B cell (primary cell): ENCODE data around the gene SIRT3. TPM values are rescaled to one million over a fixed set of nuclear protein-coding genes. Genes with fewer than 3 reads are reported as not detected.

Experiments used
- ATAC-seq: fragments of 200-7000 bp; cut with Tn5 transposase; one replicate; pipeline ENCODE4 v1.10.0; 2021; ENCODE audit warnings: low read depth, mild to moderate bottlenecking, moderate number of reproducible peaks, moderate library complexity
- CTCF ChIA-PET: fragments of 350-600 bp; sonication (Branson Sonifier 250); formaldehyde crosslinking; loops from one replicate; lab custom pipeline; 2021; ENCODE audit warnings: antibody characterized with exemption, inconsistent platforms; lab: Charles Lee
- POLR2A ChIA-PET: fragments of 350-600 bp; sonication (Branson Sonifier 250); formaldehyde crosslinking; loops from one replicate; lab custom pipeline; 2021; ENCODE audit warnings: antibody characterized with exemption; lab: Charles Lee
- DNase-seq: peaks from one replicate; pipeline ENCODE4 v3.0.0; 2013
- H2AFZ ChIP-seq: 2 replicates; pipeline ENCODE4 v1.6.1; 2012; ENCODE audit warnings: mild to moderate bottlenecking, low read depth, low read length; ENCODE audit not compliant: insufficient read depth, poor library complexity, severe bottlenecking
- H3K27ac ChIP-seq, 2 donors: 1 replicate in 1 of 2; 2 replicates in 1 of 2; pipeline ENCODE4 v1.5.1; 2012 to 2013; ENCODE audit warnings: low read length in 2 of 2, mild to moderate bottlenecking in 2 of 2, moderate library complexity in 1 of 2
- H3K27me3 ChIP-seq, 4 experiments: fragments of 200-600 bp in 1 of 4; sonication (generic) in 1 of 4; replicated peaks in 1 of 4; 1 replicate in 2 of 4; 2 replicates in 2 of 4; pipeline versions ENCODE4 v1.6.1 to v1.7.0; 2013 to 2016; ENCODE audit warnings: low read length in 3 of 4, mild to moderate bottlenecking in 2 of 4, mixed read lengths in 1 of 4, moderate library complexity in 1 of 4; ENCODE audit not compliant: insufficient read depth in 4 of 4, control insufficient read depth in 3 of 4; ENCODE audit errors: control extremely low read depth in 1 of 4
- H3K36me3 ChIP-seq, 2 experiments: replicated peaks in 1 of 2; 1 replicate in 1 of 2; 2 replicates in 1 of 2; pipeline versions ENCODE4 v1.6.1 to v1.7.1; 2013; ENCODE audit warnings: low read length in 1 of 2; ENCODE audit not compliant: insufficient read depth in 2 of 2, control insufficient read depth in 1 of 2; ENCODE audit errors: control extremely low read depth in 1 of 2, extremely low read depth in 1 of 2
- H3K4me1 ChIP-seq, 2 donors: fragments of 200-600 bp in 1 of 2; sonication (generic) in 1 of 2; 1 replicate in 1 of 2; 2 replicates in 1 of 2; pipeline versions ENCODE4 v1.5.1 to v1.6.1; 2013 to 2017; ENCODE audit warnings: low read length in 2 of 2; ENCODE audit not compliant: control insufficient read depth in 2 of 2, insufficient read depth in 2 of 2
- H3K4me2 ChIP-seq: replicated peaks from 2 replicates; pipeline ENCODE3; 2012; ENCODE audit warnings: mild to moderate bottlenecking, low read depth, low read length; ENCODE audit not compliant: poor library complexity, severe bottlenecking
- H3K4me3 ChIP-seq, 5 experiments: fragments of 200-600 bp in 1 of 5; sonication (generic) in 1 of 5; 1 replicate in 3 of 5; 2 replicates in 2 of 5; pipeline versions ENCODE4 v1.5.1 to v1.7.0; 2011 to 2016; ENCODE audit warnings: low read length in 4 of 5, mild to moderate bottlenecking in 4 of 5, low read depth in 2 of 5, control low read depth in 1 of 5, moderate library complexity in 1 of 5; ENCODE audit not compliant: insufficient read depth in 1 of 5; ENCODE audit errors: control extremely low read depth in 1 of 5, extremely low read depth in 1 of 5
- H3K79me2 ChIP-seq: fragments of 200-600 bp; sonication (generic); one replicate; pipeline ENCODE4 v1.6.0; 2016; ENCODE audit warnings: low read length; ENCODE audit not compliant: control insufficient read depth, insufficient read depth
- H3K9ac ChIP-seq: fragments of 200-600 bp; sonication (generic); 2 replicates; pipeline ENCODE4 v1.6.1; 2017; ENCODE audit warnings: mild to moderate bottlenecking, low read length, moderate library complexity
- H3K9me3 ChIP-seq, 3 donors: one replicate each; pipeline versions ENCODE4 v1.6.1 to v1.7.1; 2013; ENCODE audit warnings: low read length in 2 of 3; ENCODE audit not compliant: control insufficient read depth in 2 of 3, insufficient read depth in 1 of 3; ENCODE audit errors: control extremely low read depth in 1 of 3
- H4K20me1 ChIP-seq: 2 replicates; pipeline ENCODE4 v1.6.0; 2012; ENCODE audit warnings: mild to moderate bottlenecking, low read length; ENCODE audit not compliant: insufficient read depth, control insufficient read depth, poor library complexity, severe bottlenecking
- H3K27ac Mint-ChIP-seq: one replicate; pipeline ENCODE4 v1.8.0; 2021; ENCODE audit warnings: mixed read lengths
- H3K27me3 Mint-ChIP-seq: one replicate; pipeline ENCODE4 v1.8.0; 2021; ENCODE audit warnings: mixed read lengths
- H3K4me1 Mint-ChIP-seq: one replicate; pipeline ENCODE4 v1.8.0; 2021; ENCODE audit warnings: mixed read lengths
- H3K4me3 Mint-ChIP-seq: one replicate; pipeline ENCODE4 v1.8.0; 2021; ENCODE audit warnings: mixed read lengths
- H3K9me3 Mint-ChIP-seq: one replicate; pipeline ENCODE4 v1.8.0; 2022; ENCODE audit warnings: mixed read lengths; ENCODE audit not compliant: insufficient read depth
- CTCF ChIP-seq: fragments of 200-600 bp; IDR thresholded peaks from one replicate; pipeline ENCODE4 v1.8.0; 2022; ENCODE audit warnings: antibody characterized with exemption, mild to moderate bottlenecking
- EZH2 ChIP-seq: IDR thresholded peaks from 2 replicates; pipeline ENCODE4 v1.6.1; 2012; ENCODE audit warnings: borderline replicate concordance, low read depth, mild to moderate bottlenecking, moderate library complexity, low read length; ENCODE audit not compliant: insufficient read depth, poor library complexity, severe bottlenecking
- WGBS: methylation state at CpG from one replicate; pipeline ENCODE4 v1.1.5; 2013; ENCODE audit warnings: missing lambda C conversion rate; ENCODE audit not compliant: insufficient coverage; 5-methylcytosine and 5-hydroxymethylcytosine counted together
- intact Hi-C: fragments of 100-400 bp; cut with micrococcal nuclease; formaldehyde crosslinking; loops from one replicate; pipeline ENCODE4 v1.10.0; 2022
- polyA plus RNA-seq: library from polyadenylated mRNA; depleted of rRNA; stranded (reverse); fragments of >200 nt; gene quantifications from 2 replicates; pipeline ENCODE4 v1.2.3, GENCODE V29; 2012
- total RNA-seq, 2 donors: library from RNA; stranded (reverse); fragments of 120-200 nt in 1 of 2; gene quantifications; 1 replicate in 1 of 2; 2 replicates in 1 of 2; pipeline versions ENCODE4 v1.2.3 to v1.2.4, GENCODE V29; 2013 to 2022

SIRT3 gene
- total and polyA plus RNA-seq, 2 donors (not counting 1 experiment from before 2014, with no cell fraction given): 22.9 to 27.9 TPM

- Mint-ChIP-seq H3K9me3 (no peaks in the 10 kb centered on the region), H3K4me1 (peaks cover 46% of the 10 kb centered on the region), H3K27ac (no peak overlapping the region), H3K27me3 (no peaks in the 10 kb centered on the region), H3K4me3 (peak overlapping the region; percentile 5)
- no peaks in the 10 kb centered on the region for H3K27me3 ChIP-seq
- DNase-seq: no peak
- H3K9ac ChIP-seq: no peak overlapping the region
- no peak for ATAC-seq
- POLR2A ChIA-PET: no interaction called here
- H3K4me1 ChIP-seq: peaks cover 14 to 27% of the 10 kb centered on the region in 2 donors
- CTCF ChIA-PET: interaction anchor here (1.0 kb wide), 1 partner anchor 47 kb away, joined by 3 read pairs; no protein-coding TSS in a partner anchor
- TF ChIP-seq EZH2 (no peak), CTCF (no peak)
- H3K27ac ChIP-seq: no peak overlapping the region
- no peak overlapping the region for H3K4me3 ChIP-seq
- peaks cover 55% of the 10 kb centered on the region for H4K20me1 ChIP-seq
- no peak overlapping the region for H3K4me2 ChIP-seq
- WGBS: 94% methylated on average over 7 of the region's 7 CpGs
- no peak overlapping the region for H2AFZ ChIP-seq
- peaks cover 0 to 31% of the 10 kb centered on the region in 2 experiments for H3K36me3 ChIP-seq
- no peaks in the 10 kb centered on the region for H3K9me3 ChIP-seq
- intact Hi-C loops: no loop called here
- H3K79me2 ChIP-seq: peaks cover 47% of the 10 kb centered on the region
These were observed 32.8 kb downstream of the SIRT3 start for GRCh38 chr11:203056-203944.

GRCh38 chr11:202490-202889 lies 33.7 kb downstream of the SIRT3 start:
- peaks cover 44% of the 10 kb centered on the region for H3K4me1 Mint-ChIP-seq
- peaks cover 14 to 21% of the 10 kb centered on the region in 2 donors for H3K4me1 ChIP-seq
- H2AFZ ChIP-seq: no peak overlapping the region
- no peak overlapping the region for H3K4me3 ChIP-seq
- ChIA-PET CTCF (no interaction called here), POLR2A (no interaction called here)
- intact Hi-C loops: no loop called here
- H3K27ac ChIP-seq: no peak overlapping the region
- no peak overlapping the region for H3K4me3 Mint-ChIP-seq
- H3K4me2 ChIP-seq: no peak overlapping the region
- 77% methylated on average over 5 of the region's 8 CpGs for WGBS
- H3K79me2 ChIP-seq: peaks cover 47% of the 10 kb centered on the region
- H3K9me3 ChIP-seq: no peaks in the 10 kb centered on the region
- peaks cover 55% of the 10 kb centered on the region for H4K20me1 ChIP-seq
- no peaks in the 10 kb centered on the region for H3K27me3 Mint-ChIP-seq
- TF ChIP-seq EZH2 (no peak), CTCF (no peak)
- DNase-seq (no peak), ATAC-seq (no peak)
- no peaks in the 10 kb centered on the region for H3K9me3 Mint-ChIP-seq
- no peaks in the 10 kb centered on the region for H3K27me3 ChIP-seq
- peak overlapping the region; percentile 12 for H3K27ac Mint-ChIP-seq
- H3K36me3 ChIP-seq: peaks cover 0 to 31% of the 10 kb centered on the region in 2 experiments
- no peak overlapping the region for H3K9ac ChIP-seq
